CD4-positive, alpha-beta T cell treated with Interleukin-6 at 100 ng/mL for 8 hours (primary cell): ENCODE data around the gene KRT24.
A peak's percentile ranks its signal among the peaks of the same experiment; 100 is the strongest.
"Not testable (repeated sequence)": the region's sequence is repeated elsewhere in the genome, so short reads cannot be mapped to it uniquely, and the experiment has no call there.

Experiments
- DNase-seq: peaks from one replicate; pipeline ENCODE4 v3.0.0-alpha.2; 2020; ENCODE audit warnings: mixed read lengths, low spot score

Gene KRT24

DNA sequence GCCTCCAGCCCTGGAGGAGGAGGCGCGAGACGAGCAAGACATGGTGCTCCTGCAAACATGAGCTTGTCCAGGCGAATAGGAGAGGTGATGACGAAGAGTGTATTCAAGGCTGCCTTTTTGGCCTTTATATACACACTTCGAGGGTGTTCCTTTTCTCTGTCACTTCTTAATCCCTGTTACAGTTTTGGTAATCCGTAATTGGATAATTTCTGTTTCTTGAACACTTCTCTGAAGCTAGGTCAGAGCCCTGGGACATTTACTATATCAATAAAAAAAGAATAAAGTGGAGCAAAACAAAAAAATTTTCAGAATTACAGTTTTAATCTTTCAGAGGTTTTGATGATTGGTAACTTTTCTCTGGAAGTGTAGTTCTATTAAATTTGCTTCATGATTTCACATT, at the start of gene KRT24:
KRT24 (minus strand) TSS at position 101 of the 400 bp plus-strand sequence; CDS start at position 42, 59 bp downstream.
- DNase-seq = no peak

GRCh38 chr17:40751065-40751464, 47.5 kb upstream of the KRT24 start:
- DNase-seq = no peak

- DNase-seq = no peak
These were observed 46.8 kb upstream of the KRT24 start for GRCh38 chr17:40750391-40750790.

GRCh38 chr17:40748666-40749065, 45.1 kb upstream of the KRT24 start:
- not testable (repeated sequence) for DNase-seq

DNA sequence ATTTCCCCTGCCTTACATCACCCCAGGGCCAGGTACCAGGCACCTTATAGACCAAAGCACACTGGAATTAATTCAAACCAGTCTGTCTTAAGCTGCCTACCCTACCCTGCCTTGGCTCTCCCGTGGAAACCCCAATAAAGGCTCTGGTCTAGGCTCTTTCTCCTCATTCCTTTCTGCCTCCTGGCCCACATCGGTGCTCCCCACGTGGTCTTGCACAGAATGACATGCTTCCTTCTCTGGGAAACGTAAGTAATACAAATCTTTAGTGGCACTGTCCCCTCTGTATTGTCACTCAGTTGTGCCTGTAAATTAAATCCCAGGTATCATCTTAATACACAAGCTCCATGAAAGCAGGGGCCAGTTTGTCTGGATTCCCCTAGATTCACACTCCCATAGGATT, 35.0 kb upstream of the KRT24 start:
- no peak for DNase-seq

DNA sequence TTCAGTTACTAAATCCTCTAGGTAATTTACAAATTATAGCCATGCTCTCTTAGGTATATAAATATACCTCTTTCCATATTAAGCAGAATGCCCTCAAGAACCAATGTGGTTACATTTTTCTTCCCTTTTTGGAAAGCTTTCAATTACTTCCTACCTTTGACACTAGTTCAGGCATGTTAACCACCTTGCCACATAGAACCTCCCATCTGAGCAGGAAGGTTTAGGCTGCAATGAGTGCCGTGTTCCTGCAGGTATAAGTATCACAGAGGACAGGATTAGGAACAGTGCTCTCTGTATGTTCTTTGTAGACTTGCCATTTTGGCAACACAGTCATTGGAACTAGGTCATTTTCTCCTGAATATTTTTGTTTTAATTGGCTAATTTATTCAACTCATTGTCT, 31.5 kb upstream of the KRT24 start:
- DNase-seq = no peak

DNA sequence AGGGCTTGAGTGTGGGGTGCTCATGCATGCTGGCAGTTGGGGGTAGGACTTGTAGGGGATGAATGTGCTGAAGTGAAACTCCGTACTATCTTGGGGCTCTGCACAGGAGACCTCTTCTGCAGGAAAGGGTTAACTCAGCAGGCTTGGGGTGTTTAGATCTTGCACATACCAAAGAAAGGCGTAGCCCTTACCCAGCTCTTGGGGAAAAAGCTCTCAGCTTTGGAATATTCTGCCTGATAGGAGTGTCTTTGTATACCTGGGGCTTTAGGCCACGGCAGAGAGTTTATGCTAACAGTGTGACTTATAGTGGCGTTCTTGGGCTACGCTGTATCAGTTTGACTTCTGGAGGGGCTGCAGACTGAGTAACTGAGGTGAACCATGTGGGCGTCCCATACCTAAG, 30.5 kb upstream of the KRT24 start:
- DNase-seq = no peak

GRCh38 chr17:40730970-40731369, 27.4 kb upstream of the KRT24 start:
- DNase-seq = no peak

- no peak for DNase-seq
These were observed 24.1 kb upstream of the KRT24 start for GRCh38 chr17:40727447-40728231.

- DNase-seq = peak; percentile 1
These were observed 23.4 kb upstream of the KRT24 start for GRCh38 chr17:40726919-40727318.

- DNase-seq = no peak
These were observed 21.1 kb upstream of the KRT24 start for GRCh38 chr17:40724656-40725055.

DNA sequence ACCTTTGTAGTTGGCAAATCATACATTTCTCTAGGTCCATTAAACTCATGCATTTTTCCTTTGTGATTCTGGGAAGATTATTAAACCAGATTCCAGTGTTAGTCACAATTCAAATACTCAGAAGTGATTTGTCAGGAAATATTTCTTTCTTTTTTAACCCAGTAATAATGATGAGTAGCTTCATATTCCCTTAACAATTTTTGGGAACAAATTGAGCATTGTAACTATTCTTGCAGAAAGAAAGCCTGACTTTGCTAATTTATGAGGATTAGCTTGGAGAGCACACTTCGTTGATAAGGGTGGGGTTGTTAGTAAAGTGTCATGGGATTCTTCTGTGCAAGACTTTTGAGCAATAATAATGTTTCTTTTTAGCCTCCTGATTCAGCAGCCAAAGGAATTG, 18.7 kb upstream of the KRT24 start:
- DNase-seq = no peak

GRCh38 chr17:40720899-40721298, 17.3 kb upstream of the KRT24 start:
- DNase-seq = no peak

DNA sequence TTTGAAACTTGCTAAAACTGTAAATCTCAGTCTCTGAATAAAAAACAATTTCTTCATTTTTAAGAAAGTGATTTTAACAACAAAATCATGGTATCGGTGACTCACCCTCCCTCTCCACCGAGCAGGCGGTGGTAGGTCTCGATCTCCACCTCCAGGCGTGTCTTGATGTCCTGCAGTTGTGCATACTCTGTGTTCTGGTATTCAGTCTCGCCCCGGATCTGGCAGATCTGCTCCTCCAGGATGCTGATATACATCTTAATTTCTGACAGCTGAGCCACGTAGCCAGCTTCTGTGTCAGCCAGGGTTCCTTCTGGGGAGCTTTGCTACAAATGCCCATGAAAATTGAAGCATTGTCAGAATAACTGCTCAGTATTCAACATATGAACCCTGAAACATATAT, 15.4 kb upstream of the KRT24 start:
- DNase-seq = no peak

- DNase-seq = no peak
These were observed 14.2 kb upstream of the KRT24 start for GRCh38 chr17:40717776-40718175.

DNA sequence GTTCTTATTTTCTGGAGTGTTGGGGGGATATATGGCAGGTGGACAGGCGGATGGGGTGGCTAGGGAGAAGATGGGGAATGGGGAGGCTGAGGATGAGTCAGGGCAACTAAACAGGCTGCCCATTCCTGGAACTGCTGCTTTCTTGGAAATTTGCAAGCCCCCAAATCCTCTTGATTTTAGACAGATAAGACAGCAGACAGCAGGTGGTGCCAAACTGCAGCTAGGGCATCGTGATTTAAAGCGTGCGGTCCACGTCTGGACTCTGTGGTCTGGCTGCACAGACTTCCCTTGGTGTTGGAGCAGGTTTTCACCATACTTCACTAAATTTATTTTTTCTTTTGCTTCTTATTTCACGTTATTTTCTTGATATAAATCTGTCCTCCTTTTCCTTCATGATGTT, 10.9 kb upstream of the KRT24 start:
- DNase-seq = no peak

DNA sequence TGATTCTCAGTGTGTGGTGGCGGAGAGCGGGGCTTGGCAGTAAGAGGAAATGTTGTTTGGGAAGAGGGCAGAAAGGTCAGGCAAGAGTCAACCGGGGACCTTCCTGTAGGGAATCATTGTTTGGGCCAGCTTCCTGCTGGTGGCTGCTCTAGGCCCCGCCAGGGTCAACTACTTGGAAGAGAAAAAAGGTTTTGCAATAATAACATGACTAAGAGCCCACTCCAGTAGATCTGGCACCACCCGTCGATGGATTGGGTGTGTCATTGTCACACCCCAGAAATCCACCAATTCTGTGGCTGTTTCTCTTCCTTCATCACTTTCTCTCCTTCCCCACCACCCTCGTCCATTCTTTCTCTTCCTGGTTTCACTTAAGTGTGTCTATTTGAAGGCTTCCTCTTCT, 4.2 kb upstream of the KRT24 start:
- no peak for DNase-seq

- DNase-seq = no peak
These were observed 2.0 kb upstream of the KRT24 start for GRCh38 chr17:40705584-40705983.

GRCh38 chr17:40702271-40702670, 1.3 kb downstream of the KRT24 start:
- DNase-seq = no peak

GRCh38 chr17:40699853-40700252, 3.7 kb downstream of the KRT24 start:
- no peak for DNase-seq

DNA sequence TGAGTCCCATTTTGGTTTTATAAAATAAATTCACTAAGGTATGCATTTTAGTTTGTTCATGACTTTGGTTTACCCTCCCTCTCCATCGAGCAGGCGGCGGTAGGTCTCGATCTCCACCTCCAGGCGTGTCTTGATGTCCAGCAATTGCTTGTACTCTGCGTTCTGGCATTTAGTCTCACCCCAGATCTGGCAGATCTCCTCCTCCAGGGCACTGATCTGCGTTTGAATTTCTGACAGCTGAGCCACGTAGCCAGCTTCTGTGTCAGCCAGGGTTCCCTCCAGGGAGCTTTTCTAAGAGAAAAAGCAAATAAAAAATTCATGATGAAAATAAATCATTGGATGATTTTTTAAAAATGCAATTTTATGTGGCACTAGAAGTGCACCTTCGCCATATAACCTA, 4.2 kb downstream of the KRT24 start:
- no peak for DNase-seq

DNA sequence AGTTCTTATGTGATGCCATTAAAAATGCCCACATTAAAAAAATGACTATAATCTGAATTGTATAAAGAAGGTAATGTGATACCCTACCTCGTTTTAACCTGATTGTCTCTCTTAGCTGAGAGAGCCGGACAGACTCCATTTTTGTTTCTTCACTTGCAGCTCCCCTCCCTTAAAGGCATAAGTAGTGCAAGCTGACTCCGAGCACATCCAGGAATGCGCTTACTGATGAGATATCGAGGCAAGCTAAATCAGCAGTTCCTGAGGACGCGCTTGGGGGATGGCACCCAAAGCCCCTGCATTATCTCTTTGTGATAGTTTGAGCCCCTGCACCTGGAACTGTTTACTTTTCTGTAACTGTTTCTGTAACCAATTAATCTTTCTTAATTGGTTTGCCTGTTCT, 6.3 kb downstream of the KRT24 start:
- no peak for DNase-seq

- no peak for DNase-seq
These were observed 6.9 kb downstream of the KRT24 start for GRCh38 chr17:40696651-40697072.

GRCh38 chr17:40695874-40696472, 7.6 kb downstream of the KRT24 start:
- DNase-seq = no peak
